HG03025 (cell line): ENCODE data around the gene SUCO.

Source experiments
- ATAC-seq: cut with Tn5 transposase; IDR thresholded peaks from one replicate; pipeline ENCODE4 v1.9.1; 2021; ENCODE audit warnings: mild to moderate bottlenecking, moderate library complexity; ENCODE audit not compliant: unreplicated experiment, low FRiP score

Gene SUCO

GRCh38 chr1:172514108-172514507 is 18.8 kb upstream of the SUCO start:
- no peak for ATAC-seq

DNA sequence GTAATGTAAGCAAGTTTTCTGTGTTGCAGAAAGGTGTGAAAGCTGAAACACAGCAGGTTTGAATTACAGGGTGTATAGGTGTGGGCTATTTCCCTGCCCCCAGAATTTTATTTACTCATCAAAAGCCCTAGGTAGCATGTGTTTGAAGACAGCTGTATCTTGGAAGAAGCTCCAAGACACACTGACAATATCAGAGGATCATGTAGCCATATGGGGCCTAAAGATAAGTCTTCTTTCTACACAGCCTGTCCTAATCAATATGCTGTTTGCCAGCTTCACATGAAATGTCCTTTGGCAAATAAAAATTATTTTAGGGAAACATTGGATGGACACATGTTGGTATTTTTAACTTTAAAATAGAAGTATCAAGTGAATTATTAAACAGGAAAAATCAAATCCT is 17.5 kb upstream of the SUCO start:
- ATAC-seq: no peak

DNA sequence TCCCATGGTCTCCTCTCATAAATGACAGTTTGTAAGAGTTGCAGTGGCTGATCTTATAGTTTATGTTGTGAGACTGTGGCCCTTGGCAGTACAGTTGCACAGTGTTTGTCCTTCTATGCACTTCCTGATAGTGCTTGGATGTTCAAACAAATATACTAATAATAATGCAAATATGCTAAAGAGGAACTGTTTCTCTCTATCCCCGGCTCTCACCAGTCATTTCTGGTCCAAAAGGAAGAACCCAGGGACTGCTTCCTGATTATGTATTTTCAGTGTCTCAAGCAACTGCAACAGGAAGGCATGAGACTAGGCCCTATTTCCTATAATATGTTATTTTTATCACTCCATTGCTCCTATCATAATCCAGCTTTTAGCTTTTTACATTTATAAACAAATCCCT is 17.0 kb upstream of the SUCO start:
- no peak for ATAC-seq

GRCh38 chr1:172517081-172517480 is 15.9 kb upstream of the SUCO start:
- no peak for ATAC-seq

- no peak for ATAC-seq
These were observed 15.4 kb upstream of the SUCO start for GRCh38 chr1:172517545-172517944.

GRCh38 chr1:172529304-172529703 is 3.6 kb upstream of the SUCO start:
- no peak for ATAC-seq

DNA sequence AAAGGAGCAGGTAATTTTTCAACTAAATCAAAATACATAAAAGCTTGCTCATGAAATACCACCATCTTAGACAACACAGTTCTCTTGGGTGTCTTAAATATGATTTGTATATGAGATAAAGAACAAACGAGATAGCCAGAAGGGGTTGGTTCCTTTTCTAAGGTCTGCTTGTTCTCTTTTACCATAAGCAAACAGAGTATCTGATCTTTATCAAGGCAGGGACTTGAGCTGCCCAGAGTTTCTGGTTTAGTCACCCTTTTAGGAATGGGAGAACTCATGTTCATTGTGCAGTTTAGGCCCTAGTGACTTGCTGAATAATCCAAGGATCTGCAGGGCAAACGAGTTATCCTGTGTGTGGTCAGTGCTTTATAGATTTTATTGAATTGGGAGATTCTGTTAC is 3.0 kb upstream of the SUCO start:
- no peak for ATAC-seq

DNA sequence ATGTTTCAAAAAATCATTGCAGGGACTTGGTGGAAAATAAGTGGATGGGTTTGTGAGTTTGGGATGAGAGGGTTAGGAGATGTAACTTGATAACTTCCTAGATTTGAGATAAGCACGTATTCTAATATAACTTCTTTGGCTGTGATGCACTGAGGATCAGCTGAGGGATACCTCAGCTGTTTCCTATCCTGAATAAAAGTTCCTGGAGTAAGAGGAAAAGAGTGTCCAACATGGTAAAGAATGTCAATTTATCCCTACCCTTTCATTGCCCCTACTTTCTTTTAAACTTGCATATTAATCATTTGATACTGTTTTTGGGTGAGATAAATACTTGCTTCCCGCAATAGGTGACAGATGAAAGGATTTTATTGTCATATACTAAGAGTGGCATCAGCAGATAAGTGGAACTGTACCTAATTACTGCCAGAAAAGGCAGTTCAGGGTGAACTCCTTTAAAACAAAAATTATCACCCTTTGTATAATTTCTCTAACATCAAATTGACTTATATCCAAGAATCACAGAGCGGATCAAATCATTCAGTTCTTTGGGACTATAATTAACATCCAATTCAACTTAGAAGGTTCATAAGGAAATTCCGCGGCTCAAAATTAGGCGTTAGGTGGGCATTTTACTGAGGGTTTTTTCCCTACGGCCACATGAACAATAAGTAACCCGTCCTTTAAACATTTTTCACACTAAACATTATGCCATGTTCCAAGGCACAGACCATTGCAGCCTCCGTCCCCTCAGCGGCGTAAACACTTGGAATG is 1.4 kb upstream of the SUCO start:
- ATAC-seq: no peak

DNA sequence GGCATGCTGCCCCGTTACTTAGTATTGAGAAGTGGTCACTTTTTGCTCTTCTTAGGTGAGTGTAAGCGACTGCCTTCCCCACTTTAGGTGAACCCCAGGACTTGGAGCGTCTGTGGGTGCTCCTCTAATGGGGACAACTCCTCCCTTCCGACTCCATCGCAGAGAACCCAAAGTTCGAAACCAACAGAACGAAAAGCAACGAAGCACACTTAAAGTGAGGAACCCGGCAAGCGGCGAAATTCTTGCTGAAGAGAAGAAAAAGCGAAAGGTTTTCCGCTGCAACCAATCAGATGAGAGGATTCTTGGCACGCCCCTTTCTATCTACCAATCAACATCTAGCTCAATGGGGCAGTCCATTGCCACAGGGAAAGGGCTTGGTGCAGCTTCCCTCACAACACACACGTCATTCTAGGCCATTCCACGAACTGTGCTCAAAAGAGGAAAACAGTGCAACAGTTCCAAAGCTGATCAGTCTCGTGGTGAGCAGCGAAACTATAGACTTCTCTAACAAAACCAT is 709 bp upstream of the SUCO start:
- ATAC-seq: peak; percentile 71

DNA sequence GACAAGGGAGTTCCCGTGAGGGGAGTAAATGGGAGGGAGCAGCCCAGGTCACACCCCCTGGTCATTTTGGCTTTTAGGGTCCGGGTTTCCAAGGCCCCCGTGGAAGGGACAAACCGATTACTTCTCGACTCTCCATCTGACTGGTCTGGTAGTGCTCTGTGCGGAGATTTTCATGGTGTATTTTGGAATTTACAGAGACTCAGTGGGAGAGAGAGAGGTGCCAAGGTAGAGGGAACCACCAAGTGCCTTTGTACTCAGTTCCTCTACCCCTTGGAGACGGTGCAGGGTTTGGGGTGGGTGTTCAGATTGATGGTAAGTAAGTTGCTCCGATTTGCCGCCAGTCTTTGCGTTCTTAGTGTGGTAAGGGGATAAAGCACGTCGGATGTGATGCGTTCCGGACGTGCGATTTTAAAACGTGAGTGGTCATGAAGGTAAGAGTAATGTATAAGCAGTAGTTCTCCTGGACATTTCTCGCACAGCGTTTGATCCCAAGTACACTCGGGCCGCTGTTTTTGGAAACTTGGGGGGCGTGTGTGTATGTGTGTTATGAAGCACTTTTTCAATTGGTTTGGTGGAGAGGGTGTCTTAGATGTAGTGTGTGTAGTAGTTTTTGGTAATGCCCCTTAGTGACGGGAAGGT is 682 bp downstream of the SUCO start:
- ATAC-seq: peak; percentile 18

DNA sequence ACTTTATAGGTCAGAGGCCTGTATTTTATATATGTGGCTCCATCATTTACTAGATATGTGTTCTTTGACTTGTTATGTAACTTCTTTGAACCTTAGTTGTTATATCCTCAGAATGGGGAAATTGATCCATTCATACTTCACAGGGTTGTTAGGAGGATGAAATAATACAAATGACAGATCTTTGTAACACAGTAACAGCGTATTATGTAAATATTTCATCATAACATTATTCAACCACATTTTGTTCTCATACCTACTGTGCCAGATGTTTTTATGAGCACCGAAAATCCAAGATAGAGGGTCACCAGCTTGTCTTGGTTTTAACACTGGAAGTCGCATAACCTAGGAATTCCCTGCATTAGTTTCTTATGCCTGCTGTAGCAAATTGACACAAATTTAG is 3.3 kb downstream of the SUCO start:
- no peak for ATAC-seq

GRCh38 chr1:172537366-172537765 is 4.4 kb downstream of the SUCO start:
- no peak for ATAC-seq

DNA sequence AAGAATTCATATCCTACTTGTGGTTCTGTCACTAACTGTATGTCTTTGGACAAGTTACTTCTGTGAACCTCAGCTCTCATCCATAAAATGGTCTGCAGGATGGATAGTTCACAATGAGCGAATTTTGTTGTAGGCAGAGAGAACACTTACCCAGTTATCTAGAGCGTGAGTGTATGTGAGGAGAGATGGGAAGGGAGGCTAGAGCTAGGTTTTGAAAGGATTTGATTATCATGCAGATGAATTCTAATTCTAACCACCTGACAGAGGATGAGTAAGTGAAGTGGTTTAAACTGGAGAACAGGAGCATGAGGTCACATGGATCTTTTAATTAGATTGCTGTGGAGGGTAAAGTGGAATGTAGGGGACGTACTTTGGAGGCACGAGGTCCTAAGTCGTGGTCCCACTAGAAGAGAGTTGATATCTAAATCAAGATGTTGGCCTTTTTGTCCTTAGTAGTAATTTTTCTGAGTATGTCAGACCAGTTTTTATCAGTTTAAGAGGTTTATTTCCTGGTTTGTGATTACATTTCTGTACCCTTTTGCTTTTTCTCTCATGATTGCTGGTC is 5.0 kb downstream of the SUCO start:
- ATAC-seq: no peak

GRCh38 chr1:172540635-172541034 is 7.7 kb downstream of the SUCO start:
- ATAC-seq: no peak

DNA sequence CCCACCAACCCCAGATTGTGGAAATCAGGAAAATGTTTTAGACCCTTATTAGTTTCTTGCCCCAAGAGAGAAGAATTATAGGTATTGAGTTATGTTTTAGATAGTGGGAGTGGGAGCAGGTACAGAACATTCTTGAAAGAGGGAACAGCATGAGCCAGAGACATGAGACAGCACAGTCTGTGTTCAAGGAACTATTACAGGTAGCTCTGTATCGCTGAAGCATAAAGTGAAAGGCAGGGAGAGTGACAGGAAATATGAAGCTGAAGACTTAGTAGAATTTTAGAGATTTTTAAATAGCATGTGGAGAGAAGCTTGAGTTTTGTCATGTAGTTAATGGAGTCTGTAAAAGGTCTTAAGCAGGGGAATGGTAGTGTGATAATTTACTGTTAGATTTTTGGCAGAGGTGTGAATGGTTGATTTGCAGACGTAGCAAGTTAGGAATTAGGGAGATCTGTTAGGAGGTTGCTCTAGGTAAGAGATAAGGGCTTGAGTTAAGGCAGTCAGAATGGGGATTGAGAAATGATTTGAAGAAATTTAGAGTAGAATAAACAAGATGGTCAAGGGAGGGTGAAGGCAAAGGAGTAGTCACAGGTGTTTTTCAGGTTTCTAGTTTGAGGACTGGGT is 11.6 kb downstream of the SUCO start:
- ATAC-seq: no peak

DNA sequence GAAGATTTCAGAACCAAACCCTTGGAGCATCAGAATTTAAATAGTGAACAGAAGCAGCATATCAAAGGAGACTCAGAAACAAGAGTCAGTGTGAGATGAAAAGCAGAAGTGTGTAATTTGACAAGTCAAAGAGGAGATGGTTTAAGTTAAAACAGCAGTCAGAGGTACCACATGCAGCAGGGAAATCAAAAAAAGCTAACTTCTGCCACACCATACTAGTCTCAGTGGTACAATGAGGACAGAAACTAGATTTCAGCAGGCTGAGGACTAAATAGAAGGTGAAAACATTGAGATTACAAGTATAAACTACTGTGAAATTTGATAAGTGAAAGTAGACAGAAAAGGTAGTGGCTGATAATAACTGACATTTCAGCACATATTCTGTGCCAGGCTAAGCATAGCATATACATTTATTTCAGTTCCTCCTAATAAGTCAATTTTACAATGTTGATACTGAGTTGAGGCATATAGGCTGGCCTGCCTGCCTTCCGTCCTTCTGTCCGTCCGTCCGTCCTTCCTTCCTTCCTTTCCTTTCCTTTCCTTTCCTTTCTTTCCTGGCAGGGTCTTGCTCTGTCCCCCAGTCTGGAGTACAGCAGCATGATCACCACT is 12.6 kb downstream of the SUCO start:
- ATAC-seq: peak; percentile 90

DNA sequence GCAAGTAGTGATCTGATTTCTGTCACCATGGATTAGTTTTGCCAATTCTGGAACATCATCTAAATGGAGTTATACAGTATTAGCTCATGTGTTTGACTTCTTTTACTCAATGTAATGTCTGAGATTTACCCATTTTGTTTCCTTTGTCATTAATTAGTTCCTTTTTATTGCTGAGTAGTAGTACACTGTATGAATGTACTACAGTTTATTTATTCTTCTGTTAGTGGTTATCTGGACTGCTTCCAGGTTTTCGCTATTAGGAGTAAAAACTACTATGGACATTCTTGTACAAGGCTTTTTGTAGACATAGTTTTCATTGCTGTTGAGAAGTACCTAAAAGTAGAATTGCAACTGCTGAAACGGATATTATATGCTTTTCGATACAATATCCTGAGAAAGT is 14.1 kb downstream of the SUCO start:
- ATAC-seq: no peak

DNA sequence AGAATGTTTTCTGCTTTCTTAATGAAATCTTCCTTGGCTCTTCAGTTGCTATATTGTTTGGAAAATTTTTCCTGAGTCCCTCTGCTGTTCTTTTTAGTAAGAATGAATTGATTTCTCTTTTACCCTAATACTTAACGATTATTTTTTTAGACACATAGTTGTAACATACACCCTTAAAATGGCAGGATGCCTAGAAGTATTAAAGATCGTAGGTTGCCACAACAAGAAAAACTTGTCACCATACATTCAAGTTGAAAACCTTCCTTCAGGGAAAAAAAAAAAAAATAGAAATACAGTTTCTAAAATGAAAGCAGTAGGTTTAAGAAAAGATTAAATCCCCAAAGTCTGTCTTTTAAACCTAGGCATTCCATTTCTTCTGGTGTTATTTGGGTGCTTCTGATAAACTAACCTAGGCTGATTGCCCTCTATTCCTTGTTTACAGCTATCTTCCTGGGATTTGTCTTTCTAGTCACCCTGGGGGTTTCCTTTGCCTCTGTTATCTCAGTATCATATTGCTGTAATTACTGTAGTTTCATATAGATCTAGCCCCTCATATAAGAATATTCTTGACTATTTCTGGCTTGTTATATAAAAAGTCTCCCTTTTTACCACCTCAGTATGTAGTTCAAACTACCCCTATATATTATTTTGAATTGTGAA is 16.8 kb downstream of the SUCO start:
- ATAC-seq: no peak

DNA sequence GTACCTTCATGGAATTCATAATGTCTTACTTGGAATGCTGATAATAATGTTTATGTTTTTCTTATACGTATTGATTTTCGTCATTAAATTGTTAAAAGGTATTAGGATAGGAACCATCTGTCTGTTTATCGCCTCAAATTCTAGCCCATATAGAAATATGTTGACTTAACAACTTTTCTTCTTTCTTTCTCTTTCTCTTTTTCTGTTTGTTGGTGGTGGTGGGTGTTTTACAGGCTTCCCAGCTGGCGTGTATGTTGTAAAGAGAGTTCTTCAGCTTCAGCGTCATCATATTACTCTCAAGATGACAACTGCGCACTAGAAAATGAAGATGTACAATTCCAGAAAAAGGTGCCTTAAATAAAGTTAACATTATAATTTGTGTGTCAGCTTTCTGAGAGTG is 18.3 kb downstream of the SUCO start:
- ATAC-seq: no peak

DNA sequence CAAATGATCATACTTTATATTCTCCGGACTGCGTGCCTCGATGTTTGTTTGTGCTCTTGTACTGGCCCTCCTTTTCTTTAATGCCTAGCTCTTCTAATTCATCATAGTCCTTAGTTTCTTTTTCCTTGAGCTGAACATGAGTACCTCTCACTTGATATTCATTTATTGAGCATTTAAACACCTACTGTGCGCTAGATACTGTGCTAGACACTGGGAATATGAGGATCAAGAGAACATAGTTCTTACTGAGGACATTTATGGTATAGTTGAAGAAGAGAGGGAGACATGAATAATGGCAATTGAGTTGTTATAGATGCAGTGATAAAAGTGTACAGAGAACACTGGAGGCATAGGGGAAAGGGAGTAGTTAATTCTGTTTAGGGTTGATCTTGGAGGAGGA is 22.0 kb downstream of the SUCO start:
- no peak for ATAC-seq
